GM12872 (cell line): ENCODE results near the gene CSTPP1.

Source experiments
- TF ChIP-seq, protein P1 (sequence below): IDR thresholded peaks from 3 replicates; pipeline ENCODE4 v1.5.1; 2011; ENCODE audit warnings: low read depth, mild to moderate bottlenecking, low read length, moderate library complexity; ENCODE audit not compliant: insufficient read depth

CSTPP1 gene

DNA sequence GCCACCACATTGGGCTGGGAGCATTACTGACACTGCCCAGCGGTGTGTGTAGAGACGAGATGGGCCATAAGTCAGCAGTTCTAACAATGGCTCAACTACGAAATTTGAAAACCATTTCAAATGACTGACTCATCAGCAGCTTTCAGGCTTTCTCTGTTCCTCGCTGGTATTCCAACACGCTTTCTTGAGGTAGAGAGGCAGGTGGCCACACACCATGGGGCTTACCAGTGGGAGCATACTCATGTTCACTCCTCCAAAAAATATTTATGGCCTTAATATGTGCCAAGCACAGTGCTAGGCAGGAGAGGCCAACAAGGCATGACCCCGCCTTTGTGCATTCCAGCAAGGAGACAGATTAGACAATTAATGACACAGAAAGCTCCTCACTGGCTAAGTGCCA is 219.8 kb downstream of the CSTPP1 start:
- TF ChIP-seq, protein P1, sequence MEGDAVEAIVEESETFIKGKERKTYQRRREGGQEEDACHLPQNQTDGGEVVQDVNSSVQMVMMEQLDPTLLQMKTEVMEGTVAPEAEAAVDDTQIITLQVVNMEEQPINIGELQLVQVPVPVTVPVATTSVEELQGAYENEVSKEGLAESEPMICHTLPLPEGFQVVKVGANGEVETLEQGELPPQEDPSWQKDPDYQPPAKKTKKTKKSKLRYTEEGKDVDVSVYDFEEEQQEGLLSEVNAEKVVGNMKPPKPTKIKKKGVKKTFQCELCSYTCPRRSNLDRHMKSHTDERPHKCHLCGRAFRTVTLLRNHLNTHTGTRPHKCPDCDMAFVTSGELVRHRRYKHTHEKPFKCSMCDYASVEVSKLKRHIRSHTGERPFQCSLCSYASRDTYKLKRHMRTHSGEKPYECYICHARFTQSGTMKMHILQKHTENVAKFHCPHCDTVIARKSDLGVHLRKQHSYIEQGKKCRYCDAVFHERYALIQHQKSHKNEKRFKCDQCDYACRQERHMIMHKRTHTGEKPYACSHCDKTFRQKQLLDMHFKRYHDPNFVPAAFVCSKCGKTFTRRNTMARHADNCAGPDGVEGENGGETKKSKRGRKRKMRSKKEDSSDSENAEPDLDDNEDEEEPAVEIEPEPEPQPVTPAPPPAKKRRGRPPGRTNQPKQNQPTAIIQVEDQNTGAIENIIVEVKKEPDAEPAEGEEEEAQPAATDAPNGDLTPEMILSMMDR, result no peak

DNA sequence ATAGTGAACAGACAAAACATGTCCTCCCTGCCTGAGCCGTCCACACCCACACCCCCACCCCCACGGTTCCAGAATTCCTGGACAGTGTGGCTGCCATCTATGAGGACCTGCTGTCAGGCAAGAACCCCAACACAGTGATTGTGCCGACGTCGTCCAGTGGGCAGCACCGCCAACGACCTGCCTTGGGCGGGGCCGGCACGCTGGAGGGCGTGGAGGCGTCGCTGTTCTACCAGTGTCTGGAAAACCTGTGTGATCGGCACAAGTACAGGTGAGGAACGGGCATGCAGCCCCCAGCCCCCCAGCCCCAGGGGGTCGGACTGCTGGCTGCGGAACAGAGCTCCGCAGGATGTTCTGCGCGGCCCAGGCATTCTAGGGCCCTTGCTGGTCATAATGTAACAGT is 220.4 kb downstream of the CSTPP1 start:
- TF ChIP-seq, protein P1, result no peak

DNA sequence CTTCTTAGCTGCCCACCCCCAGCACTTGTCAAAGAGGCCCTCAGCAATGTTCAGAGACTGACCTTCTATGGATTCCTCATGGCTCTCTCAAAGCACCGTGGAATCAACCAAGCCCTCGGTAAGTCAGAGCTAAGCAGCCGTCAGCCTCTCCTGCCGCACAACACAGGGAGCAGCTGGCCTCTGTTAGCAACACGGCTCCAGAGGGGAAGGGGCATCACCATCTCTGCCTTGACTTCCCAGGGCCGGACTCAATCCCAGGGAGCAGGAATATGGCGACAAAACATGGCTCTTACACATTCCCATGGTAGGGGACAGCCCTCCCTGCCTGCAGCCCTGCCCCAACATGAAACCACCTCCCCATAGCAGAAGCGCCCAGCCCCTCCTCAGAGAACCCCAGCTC is 221.2 kb downstream of the CSTPP1 start:
- TF ChIP-seq, protein P1, result no peak

DNA sequence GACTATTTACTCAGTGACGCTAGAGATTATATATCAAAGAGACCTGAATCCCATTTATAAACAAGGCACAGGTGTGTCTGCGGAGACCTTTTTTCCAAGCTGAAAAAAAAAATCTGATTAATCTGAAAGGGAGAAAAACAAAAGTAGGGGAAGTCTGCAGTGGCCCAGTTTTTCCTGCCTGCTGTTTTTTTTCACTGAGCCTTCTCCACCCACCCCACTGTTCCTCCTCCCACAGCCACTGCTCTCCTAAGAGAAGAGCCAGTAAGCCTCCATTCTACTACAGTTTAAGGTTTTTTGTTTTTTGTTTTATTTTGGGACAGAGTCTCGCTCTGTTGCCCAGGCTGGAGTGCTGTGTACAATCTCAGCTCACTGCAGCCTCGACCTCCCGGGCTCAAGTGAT is 221.7 kb downstream of the CSTPP1 start:
- TF ChIP-seq, protein P1, result no peak

GRCh38 chr11:47160753-47161133 is 224.2 kb downstream of the CSTPP1 start:
- TF ChIP-seq, protein P1, result no peak

- TF ChIP-seq, protein P1, result peak; percentile 86
These were observed 224.7 kb downstream of the CSTPP1 start for GRCh38 chr11:47161134-47161854.

DNA sequence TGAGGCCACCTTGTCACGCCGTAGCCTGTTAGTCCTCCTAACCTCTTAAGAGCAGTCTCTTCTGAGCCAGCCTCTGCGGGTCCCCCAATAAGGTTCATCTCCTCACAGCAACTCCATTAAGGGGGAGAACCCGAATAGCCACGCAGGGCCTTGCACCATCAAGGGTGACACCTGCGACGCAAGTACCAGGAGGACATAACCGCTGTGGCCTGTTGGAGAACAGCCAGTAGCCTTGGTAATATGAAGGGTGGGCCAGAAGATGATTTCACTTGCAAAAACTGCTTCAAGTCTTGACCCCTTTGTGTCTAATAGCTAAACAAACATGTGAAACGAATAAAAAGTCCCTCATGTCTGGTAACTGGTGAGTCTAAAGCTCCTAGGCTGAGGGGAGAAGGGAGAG is 225.3 kb downstream of the CSTPP1 start:
- TF ChIP-seq, protein P1, result no peak
